ENCODE results near the gene DHTKD1. TPM values are rescaled to one million over a fixed set of nuclear protein-coding genes. Genes with fewer than 3 reads are reported as not detected.

Gene DHTKD1
- total RNA-seq, 6 experiments from 2014 or later: 65.8 to 166 (median 100) TPM

- TF ChIP-seq CTCF (IDR thresholded peaks at IDR 0.05) (no peak), POLR2A (IDR thresholded peaks at IDR 0.05) (no peak)
- Histone ChIP-seq H3K27me3 (no peaks in the 10 kb centered on the region), H3K36me3 (peaks cover 5 to 16% (median 9%) of the 10 kb centered on the region in 4 donors), H3K4me1 (peaks cover 0 to 23% (median 6%) of the 10 kb centered on the region in 4 donors), H3K27ac (no peak overlapping the region), H3K9me3 (no peaks in the 10 kb centered on the region), H3K4me3 (no peak overlapping the region)
- 100% methylated on average over 2 of the region's 5 CpGs for WGBS (ENCODE audit: insufficient coverage, low coverage, low lambda C conversion rate, missing lambda C conversion rate)
- intact Hi-C loops (cut with DNase I): no loop called here
- ATAC-seq: no peak
- no peak for DNase-seq
Observed at GRCh38 chr10:12025591-12025990, 43.2 kb upstream of the DHTKD1 start.

- H3K27me3 ChIP-seq: no peaks in the 10 kb centered on the region
- no peak for ATAC-seq
- no peak overlapping the region for H3K4me3 ChIP-seq
- peaks cover 0 to 6% (median 2%) of the 10 kb centered on the region in 4 donors for H3K4me1 ChIP-seq
- DNase-seq: no peak
- 76% methylated on average over 2 of the region's 2 CpGs for WGBS (ENCODE audit: insufficient coverage, low coverage, low lambda C conversion rate, missing lambda C conversion rate)
- H3K36me3 ChIP-seq: peaks cover 5 to 23% (median 9%) of the 10 kb centered on the region in 4 donors
- no peak overlapping the region for H3K27ac ChIP-seq
- H3K9me3 ChIP-seq: no peaks in the 10 kb centered on the region
- TF ChIP-seq CTCF (IDR thresholded peaks at IDR 0.05) (no peak), POLR2A (IDR thresholded peaks at IDR 0.05) (no peak)
- intact Hi-C loops (cut with DNase I): no loop called here
Observed at GRCh38 chr10:12027539-12027938, 41.2 kb upstream of the DHTKD1 start.

- ATAC-seq: no peak
Observed at GRCh38 chr10:12031404-12031803, 37.4 kb upstream of the DHTKD1 start.

GRCh38 chr10:12036073-12036655 lies 32.6 kb upstream of the DHTKD1 start:
- Histone ChIP-seq H3K9me3 (no peaks in the 10 kb centered on the region), H3K4me3 (no peak overlapping the region), H3K4me1 (peaks cover 0 to 8% (median under 1%) of the 10 kb centered on the region in 4 donors), H3K27me3 (no peaks in the 10 kb centered on the region), H3K27ac (no peak overlapping the region), H3K36me3 (peaks cover 0 to 28% (median 6%) of the 10 kb centered on the region in 4 donors)
- intact Hi-C loops (cut with DNase I): no loop called here
- DNase-seq (no peak), ATAC-seq (no peak)
- WGBS (ENCODE audit: insufficient coverage, low coverage, low lambda C conversion rate, missing lambda C conversion rate): 53% methylated on average over 3 of the region's 3 CpGs
- TF ChIP-seq POLR2A (IDR thresholded peaks at IDR 0.05) (no peak), CTCF (IDR thresholded peaks at IDR 0.05) (no peak)

More at GRCh38 chr10:12031404-12031803, 37.4 kb upstream of the DHTKD1 start:
- TF ChIP-seq CTCF (IDR thresholded peaks at IDR 0.05) (no peak), POLR2A (IDR thresholded peaks at IDR 0.05) (no peak)
- Histone ChIP-seq H3K27me3 (no peaks in the 10 kb centered on the region), H3K4me3 (no peak overlapping the region), H3K4me1 (no peaks in the 10 kb centered on the region), H3K27ac (no peak overlapping the region), H3K36me3 (peaks cover 7 to 44% (median 13%) of the 10 kb centered on the region in 4 donors), H3K9me3 (no peaks in the 10 kb centered on the region)
- no peak for DNase-seq
- 92% methylated on average over 4 of the region's 4 CpGs for WGBS (ENCODE audit: insufficient coverage, low coverage, low lambda C conversion rate, missing lambda C conversion rate)
- intact Hi-C loops (cut with DNase I): no loop called here
